Measurements from ENCODE around the gene TAP2.
"Not testable (repeated sequence)": the region's sequence is repeated elsewhere in the genome, so short reads cannot be mapped to it uniquely, and the experiment has no call there.

TAP2 gene

DNA sequence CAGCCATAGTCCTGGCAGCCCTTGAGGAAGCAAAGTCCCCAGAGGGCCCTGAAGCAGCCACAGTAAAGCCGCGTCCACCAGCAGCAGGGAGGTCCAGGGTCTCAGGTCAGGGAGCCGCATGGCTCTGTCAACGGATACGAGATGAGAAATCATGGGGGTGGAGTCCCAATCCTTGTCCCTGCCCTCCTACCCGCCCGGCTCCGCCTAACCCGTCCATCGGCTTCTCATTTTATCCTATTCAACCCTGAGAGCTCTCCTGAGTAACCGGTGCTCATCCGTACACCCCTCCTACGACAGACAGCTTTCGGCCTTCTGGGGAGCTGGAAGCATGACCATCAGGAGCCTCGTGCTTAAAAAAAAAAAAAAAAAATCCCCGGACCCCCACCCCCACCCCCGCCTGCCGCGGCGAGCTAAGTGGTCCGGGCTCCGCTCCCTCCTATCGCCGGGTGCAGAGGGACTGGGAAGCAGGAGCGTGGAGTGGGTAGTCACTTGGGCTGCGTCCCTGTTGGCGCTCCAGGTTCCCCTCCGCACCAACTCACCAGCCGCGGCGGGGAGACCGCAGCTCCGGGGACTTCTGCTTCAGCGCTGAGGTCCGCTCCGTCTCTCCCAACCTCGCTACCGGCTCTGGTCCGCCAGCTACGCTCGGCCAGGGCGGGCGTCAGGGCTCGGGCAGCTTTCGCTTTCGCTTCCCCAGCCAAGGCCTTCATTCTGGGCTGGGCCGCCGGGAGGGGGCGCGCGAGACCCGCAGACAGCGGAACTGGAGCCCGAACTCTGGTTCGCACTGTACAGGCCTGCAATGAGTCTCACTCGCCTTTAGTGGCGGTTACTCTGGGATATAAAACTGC lies at the start of gene TAP2:
TSS of gene TAP2 (minus strand) at position 626 of the 845 bp plus-strand sequence. CDS start at position 120, 506 bp downstream.
- DNase-seq (ENCODE audit: extremely low read depth in 1 of 2, low read depth in 1 of 2), result peak; percentile 93

- no peak for DNase-seq (ENCODE audit: extremely low read depth in 1 of 2, low read depth in 1 of 2)
Observed at GRCh38 chr6:32887616-32888015, 49.1 kb upstream of the TAP2 start.

GRCh38 chr6:32886681-32887383 lies 48.3 kb upstream of the TAP2 start:
- no peak for DNase-seq (ENCODE audit: extremely low read depth in 1 of 2, low read depth in 1 of 2)

DNA sequence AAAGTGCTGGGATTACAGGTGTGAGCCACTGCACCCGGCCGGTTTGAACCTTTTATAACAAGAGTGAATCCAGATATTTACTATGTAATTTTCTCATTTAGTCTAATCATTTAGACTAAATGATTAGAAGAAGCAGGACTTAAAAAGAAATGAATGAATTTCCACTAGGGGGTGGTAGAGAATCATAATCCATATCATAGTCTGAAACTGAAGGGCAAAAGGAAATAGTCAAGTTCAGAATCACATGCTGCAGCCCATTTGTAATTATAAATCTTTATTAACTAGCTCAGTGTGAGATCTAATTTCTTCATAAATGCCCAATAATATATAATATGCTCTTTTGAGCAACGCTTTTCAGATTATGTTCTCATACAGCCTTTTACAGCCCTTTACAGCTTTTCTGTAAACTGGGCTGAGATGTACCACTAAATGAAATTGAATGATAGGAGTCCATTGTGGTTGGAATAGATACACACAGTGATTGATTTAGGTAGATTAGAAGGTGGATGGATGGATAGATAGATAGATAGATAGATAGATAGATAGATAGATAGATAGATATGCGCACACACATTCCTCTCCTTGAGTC lies 47.3 kb upstream of the TAP2 start:
- no peak for DNase-seq (ENCODE audit: extremely low read depth in 1 of 2, low read depth in 1 of 2)

DNA sequence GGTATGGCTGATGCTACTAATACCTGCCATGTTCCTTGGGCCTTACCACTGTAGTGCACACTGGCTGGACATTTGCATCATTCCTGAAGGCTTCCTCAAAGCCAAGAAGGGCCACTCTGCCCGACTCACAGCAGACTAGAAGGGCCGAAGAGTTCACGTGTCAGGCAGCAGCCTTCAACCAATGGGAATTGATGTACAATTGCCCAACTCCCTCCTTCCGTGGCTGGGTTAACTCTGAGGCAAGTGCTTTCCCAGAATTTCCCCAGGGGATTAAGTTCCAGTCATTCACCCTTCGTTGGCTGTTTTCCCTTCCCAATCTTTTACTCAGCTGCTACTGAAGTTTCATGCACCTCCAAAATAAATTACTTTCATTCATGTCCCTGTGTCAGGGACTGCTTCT lies 45.2 kb upstream of the TAP2 start:
- DNase-seq (ENCODE audit: extremely low read depth in 1 of 2, low read depth in 1 of 2), result no peak

GRCh38 chr6:32882879-32883250 lies 44.3 kb upstream of the TAP2 start:
- no peak for DNase-seq (ENCODE audit: extremely low read depth in 1 of 2, low read depth in 1 of 2)

DNA sequence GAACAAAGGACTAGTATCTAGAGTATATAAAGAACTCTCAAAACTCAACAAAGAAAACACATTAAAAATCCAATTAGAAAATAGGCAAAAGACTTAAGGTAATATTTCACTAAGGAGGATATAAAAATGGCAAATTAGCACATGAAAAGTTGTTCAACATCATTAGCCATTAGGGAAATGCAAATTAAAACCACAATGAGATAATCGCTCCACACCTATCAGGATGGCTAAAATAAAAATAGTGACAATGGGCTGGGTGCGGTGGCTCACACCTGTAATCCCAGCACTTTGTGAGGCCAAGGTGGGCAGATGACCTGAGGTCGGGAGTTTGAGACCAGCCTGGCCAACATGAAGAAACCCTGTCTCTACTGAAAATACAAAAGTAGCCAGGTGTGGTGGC lies 42.4 kb upstream of the TAP2 start:
- not testable (repeated sequence) for DNase-seq (ENCODE audit: extremely low read depth in 1 of 2, low read depth in 1 of 2)

DNA sequence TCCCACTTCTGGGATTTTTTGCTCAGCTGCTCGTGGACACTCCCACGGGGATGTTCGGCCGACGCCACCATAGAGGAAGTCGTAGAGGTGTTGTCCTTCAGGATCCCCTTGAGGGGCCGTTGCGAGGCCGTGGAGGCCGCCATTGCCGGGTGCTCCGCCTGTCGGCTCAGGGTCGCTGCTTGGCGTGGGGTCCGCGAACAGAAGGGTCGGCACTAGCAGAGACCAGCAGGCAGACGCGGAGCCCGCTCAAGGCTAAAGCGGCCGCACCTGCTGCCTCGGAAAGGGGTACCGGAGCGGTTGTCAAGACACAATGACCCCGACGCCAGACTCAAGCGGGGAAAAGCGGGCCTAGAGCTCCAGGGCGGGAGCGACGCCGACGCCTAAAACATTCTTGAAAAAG lies 41.2 kb upstream of the TAP2 start:
- DNase-seq (ENCODE audit: extremely low read depth in 1 of 2, low read depth in 1 of 2), result no peak

DNA sequence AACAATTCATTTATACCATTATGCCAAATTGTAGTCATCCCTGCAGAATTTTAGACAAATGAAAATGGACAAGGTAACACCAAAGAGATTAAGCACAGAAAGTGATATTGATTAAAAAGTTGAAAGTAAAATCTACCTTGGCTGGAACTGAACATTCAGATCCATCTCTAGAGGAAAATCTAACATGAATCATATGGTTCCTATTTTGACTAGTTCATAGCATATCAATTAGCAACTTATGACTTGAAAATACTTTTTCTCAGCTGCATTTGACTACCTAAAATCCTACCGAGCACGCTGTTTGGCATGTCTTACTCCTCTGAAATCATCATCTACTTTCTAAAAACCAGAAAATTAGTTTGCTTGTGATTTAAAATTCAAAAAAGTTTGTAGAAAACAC lies 38.1 kb upstream of the TAP2 start:
- no peak for DNase-seq (ENCODE audit: extremely low read depth in 1 of 2, low read depth in 1 of 2)

DNA sequence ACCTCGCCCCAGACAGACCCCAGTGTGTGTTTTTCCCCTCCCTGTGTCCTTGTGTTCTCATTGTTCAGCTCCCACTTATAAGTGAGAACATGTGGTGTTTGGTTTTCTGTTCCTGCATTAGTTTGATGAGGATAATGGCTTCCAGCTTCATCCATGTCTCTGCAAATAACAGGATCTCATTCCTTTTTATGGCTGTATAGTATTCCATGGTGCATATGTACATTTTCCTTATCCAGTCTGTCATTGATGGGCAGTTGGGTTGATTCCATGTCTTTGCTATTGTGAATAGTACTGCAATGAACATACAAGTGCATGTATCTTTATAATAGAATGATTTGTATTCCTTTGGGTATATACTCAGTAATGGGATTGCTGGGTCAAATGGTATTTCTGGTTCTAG lies 35.4 kb upstream of the TAP2 start:
- not testable (repeated sequence) for DNase-seq (ENCODE audit: extremely low read depth in 1 of 2, low read depth in 1 of 2)

GRCh38 chr6:32868257-32868788 lies 29.8 kb upstream of the TAP2 start:
- peak; percentile 40 to 67 for DNase-seq (ENCODE audit: extremely low read depth in 1 of 2, low read depth in 1 of 2)

- no peak for DNase-seq (ENCODE audit: extremely low read depth in 1 of 2, low read depth in 1 of 2)
Observed at GRCh38 chr6:32867554-32868256, 29.2 kb upstream of the TAP2 start.

- DNase-seq (ENCODE audit: extremely low read depth in 1 of 2, low read depth in 1 of 2), result no peak
Observed at GRCh38 chr6:32867022-32867477, 28.5 kb upstream of the TAP2 start.

- DNase-seq (ENCODE audit: extremely low read depth in 1 of 2, low read depth in 1 of 2), result no peak
Observed at GRCh38 chr6:32865724-32866443, 27.3 kb upstream of the TAP2 start.

DNA sequence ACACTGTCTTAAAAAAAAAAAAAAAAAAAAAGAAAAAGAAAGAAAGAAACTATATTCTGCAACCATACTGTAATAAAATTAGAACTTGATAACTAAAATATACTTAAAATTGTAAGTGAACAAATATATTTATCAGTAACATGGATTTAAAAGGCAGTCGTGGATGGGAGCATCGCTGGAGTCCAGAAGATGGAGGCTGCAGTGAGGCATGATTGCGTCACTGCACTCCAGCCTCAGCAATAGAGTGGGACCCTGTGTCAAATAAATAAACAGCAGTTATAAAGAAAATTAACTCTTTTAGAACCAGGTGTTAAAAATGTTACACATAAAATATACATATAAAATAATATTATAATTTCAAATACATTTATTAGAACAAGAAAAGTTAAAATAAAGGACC lies 24.2 kb upstream of the TAP2 start:
- DNase-seq (ENCODE audit: extremely low read depth in 1 of 2, low read depth in 1 of 2), result no peak

GRCh38 chr6:32860674-32861073 lies 22.1 kb upstream of the TAP2 start:
- DNase-seq (ENCODE audit: extremely low read depth in 1 of 2, low read depth in 1 of 2), result no peak

DNA sequence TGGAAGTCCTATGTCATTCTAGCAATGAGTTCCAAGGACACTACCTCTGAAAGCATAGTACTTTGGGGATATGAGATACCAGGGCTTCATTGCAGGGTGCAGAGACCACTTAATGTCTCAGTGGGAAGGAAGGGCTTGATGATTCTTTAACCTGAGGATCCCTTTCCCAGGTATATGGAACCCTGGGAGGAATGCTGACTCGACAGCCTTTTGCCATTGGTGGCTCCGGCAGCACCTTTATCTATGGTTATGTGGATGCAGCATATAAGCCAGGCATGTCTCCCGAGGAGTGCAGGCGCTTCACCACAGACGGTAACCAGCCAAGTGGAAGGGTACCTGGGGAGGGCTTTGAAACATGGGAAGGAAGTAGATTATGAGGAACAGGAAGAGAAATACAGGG lies 19.7 kb upstream of the TAP2 start:
- DNase-seq (ENCODE audit: extremely low read depth in 1 of 2, low read depth in 1 of 2), result no peak

DNA sequence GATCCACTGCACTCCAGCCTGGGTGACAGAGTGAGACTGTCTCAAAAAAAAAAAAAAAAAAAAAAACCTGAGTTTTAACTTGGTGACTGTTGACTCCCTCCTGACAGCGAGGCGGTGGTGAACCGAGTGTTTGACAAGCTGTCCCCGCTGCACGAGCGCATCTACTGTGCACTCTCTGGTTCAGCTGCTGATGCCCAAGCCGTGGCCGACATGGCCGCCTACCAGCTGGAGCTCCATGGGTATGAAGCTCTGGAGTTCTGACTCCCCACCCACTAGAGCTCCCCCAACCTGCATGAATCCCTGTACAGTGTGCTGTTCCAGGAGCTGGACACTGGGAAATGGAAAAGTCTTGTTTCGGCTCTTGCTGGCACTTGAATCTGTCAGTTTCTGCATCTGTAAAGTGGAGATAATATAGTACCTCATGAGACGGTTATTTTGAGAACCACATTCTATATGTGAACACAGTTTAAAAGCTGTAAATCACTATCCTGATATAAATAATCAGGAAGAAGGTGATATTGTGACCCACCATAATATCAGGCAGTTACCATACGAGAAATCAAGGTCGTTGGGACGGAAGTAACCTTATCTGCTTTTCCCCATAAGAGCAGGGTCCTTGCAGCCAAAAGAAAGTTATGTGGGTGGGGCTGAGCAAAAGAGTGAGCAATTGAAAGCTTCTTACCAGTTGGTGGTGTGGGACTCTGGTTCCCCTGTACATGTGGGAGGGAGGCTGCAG lies 18.8 kb upstream of the TAP2 start:
- no peak for DNase-seq (ENCODE audit: extremely low read depth in 1 of 2, low read depth in 1 of 2)

- no peak for DNase-seq (ENCODE audit: extremely low read depth in 1 of 2, low read depth in 1 of 2)
Observed at GRCh38 chr6:32855467-32856174, 17.1 kb upstream of the TAP2 start.
